ENCODE results near the gene PNMA1.
A peak's percentile ranks its signal among the peaks of the same experiment; 100 is the strongest.

PNMA1 gene

GRCh38 chr14:73662487-73662943 is 51.7 kb downstream of the PNMA1 start:
- DNase-seq, result peak; percentile 50

DNA sequence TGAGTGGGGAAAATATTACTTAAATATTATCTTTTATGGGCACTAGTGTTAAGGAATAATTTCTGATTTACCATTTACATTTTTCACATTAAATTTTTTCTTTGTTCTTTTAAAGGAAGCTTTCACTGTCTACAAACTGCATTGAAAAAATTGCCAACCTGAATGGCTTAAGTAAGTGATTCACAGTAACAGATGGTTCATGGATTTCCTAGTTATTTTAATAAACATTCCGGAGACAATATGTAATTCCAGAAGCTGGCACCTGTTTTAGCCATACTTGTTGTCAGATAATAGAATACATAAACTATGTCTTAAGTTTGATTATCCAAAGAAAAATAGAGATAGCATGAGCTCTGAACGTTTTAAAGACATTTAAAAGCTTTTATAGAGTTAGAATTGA is 52.3 kb downstream of the PNMA1 start:
- DNase-seq, result no peak

Measured in DMS53 (cell line).